K562 (cell line): ENCODE data around the gene TBC1D17. TPM values are rescaled to one million over a fixed set of nuclear protein-coding genes. Genes with fewer than 3 reads are reported as not detected.
A peak's percentile ranks its signal among the peaks of the same experiment; 100 is the strongest.

Experiments
- CBX1 ChIP-seq: sonication (generic); IDR thresholded peaks from 2 replicates; pipeline ENCODE4 v1.6.1; 2016; ENCODE audit warnings: antibody characterized with exemption, low read depth, mild to moderate bottlenecking
- ESRRB ChIP-seq: fragments of 250-450 bp; sonication (Bioruptor Pico); IDR thresholded peaks from 2 replicates; pipeline ENCODE4 v1.5.0; 2020; ENCODE audit warnings: mild to moderate bottlenecking, moderate library complexity, borderline replicate concordance
- GTF2F1 ChIP-seq: IDR thresholded peaks from 2 replicates; pipeline ENCODE4 v1.6.1; 2011; ENCODE audit warnings: low read depth, low read length, improper control_type of control experiment
- HMG20A ChIP-seq: fragments of 450-650 bp; formaldehyde crosslinking; conservative IDR thresholded peaks from 2 replicates; pipeline ENCODE4 v1.4.0; 2020; ENCODE audit warnings: mild to moderate bottlenecking, mixed read lengths
- MAZ ChIP-seq, 2 experiments: fragments of 450-650 bp in 1 of 2; sonication (generic) in 1 of 2; formaldehyde crosslinking; IDR thresholded peaks in 1 of 2; conservative IDR thresholded peaks in 1 of 2; 2 replicates each; pipeline versions ENCODE4 v1.4.0 to v1.5.0; 2020; ENCODE audit warnings: mild to moderate bottlenecking in 1 of 2, missing genetic modification reagents in 1 of 2
- MCM5 ChIP-seq: fragments of 450-650 bp; IDR thresholded peaks from 2 replicates; pipeline ENCODE4 v1.6.1; 2016; ENCODE audit warnings: low read depth
- NFIC ChIP-seq: fragments of 450-650 bp; IDR thresholded peaks from 2 replicates; pipeline ENCODE4 v1.6.1; 2017; ENCODE audit warnings: mild to moderate bottlenecking, inconsistent platforms
- PRMT5 ChIP-seq: sonication (generic); formaldehyde crosslinking; IDR thresholded peaks from 2 replicates; pipeline ENCODE4 v1.5.0; 2020; ENCODE audit warnings: missing genetic modification reagents
- ZC3H11A ChIP-seq: IDR thresholded peaks from 2 replicates; pipeline ENCODE4 v1.6.1; 2012; ENCODE audit warnings: low read depth, low read length, improper control_type of control experiment
- ZC3H4 ChIP-seq: sonication (generic); formaldehyde crosslinking; IDR thresholded peaks from 2 replicates; pipeline ENCODE4 v1.9.0; 2021; ENCODE audit warnings: missing genetic modification reagents, borderline replicate concordance
- ZNF263 ChIP-seq: sonication (generic); formaldehyde crosslinking; IDR thresholded peaks from 2 replicates; pipeline ENCODE4 v1.8.0; 2022; ENCODE audit warnings: mild to moderate bottlenecking, missing genetic modification reagents, borderline replicate concordance
- ZNF408 ChIP-seq: fragments of 250-450 bp; sonication (Bioruptor Pico); IDR thresholded peaks from 2 replicates; pipeline ENCODE4 v1.4.0; 2020; ENCODE audit warnings: low read depth, mild to moderate bottlenecking, moderate library complexity
- ZNF41 ChIP-seq: fragments of 250-450 bp; sonication (Bioruptor Pico); conservative IDR thresholded peaks from 2 replicates; pipeline ENCODE4 v1.4.0; 2020; ENCODE audit warnings: mild to moderate bottlenecking
- ZNF507 ChIP-seq: conservative IDR thresholded peaks from 2 replicates; pipeline ENCODE4 v1.6.1; 2017; ENCODE audit warnings: missing genetic modification characterization, missing compliant biosample characterization
- ZNF551 ChIP-seq: fragments of 250-450 bp; sonication (Bioruptor Pico); IDR thresholded peaks from 2 replicates; pipeline ENCODE4 v1.5.0; 2021; ENCODE audit warnings: mild to moderate bottlenecking, moderate library complexity
- ZSCAN32 ChIP-seq: fragments of 450-650 bp; formaldehyde crosslinking; IDR thresholded peaks from 2 replicates; pipeline ENCODE4 v1.4.0; 2020; ENCODE audit warnings: mild to moderate bottlenecking, moderate library complexity
- polyA plus RNA-seq, 8 experiments: library from polyadenylated mRNA; depleted of rRNA in 4 of 8; stranded (reverse) in 5 of 8; unstranded in 3 of 8; fragments of >200 nt; fragmentation: Nextera tagmentation in 2 of 8; fragmentation: Illumina TruSeq in 1 of 8; extraction: Ambion mirVana in 2 of 8; extraction: Trizol in 1 of 8; gene quantifications; 2 replicates each; pipeline versions ENCODE4 v1.2.1 to v1.2.3, GENCODE V29; 2011 to 2014; ENCODE audit warnings: inconsistent platforms in 1 of 8, missing spikeins in 1 of 8
- total RNA-seq, 7 experiments: library from RNA; depleted of rRNA in 6 of 7; stranded (reverse); fragments of >200 nt in 6 of 7; fragmentation: Illumina TruSeq in 2 of 7; extraction: Trizol in 2 of 7; gene quantifications; 2 replicates each; pipeline versions ENCODE4 v1.2.1 to v1.2.3, GENCODE V29; 2011 to 2021; ENCODE audit warnings: low replicate concordance in 1 of 7
- TF ChIP-seq, protein P1 (sequence below): sonication (generic); formaldehyde crosslinking; IDR thresholded peaks from 2 replicates; pipeline ENCODE4 v1.8.0; 2022; ENCODE audit warnings: mild to moderate bottlenecking, missing genetic modification reagents
- TF ChIP-seq, protein P2 (sequence below): fragments of 250-450 bp; sonication (Bioruptor Pico); IDR thresholded peaks from 2 replicates; pipeline ENCODE4 v1.5.0; 2021
- TF ChIP-seq, protein P3 (sequence below), 2 experiments: fragments of 200-800 bp in 1 of 2; sonication (Bioruptor generic) in 1 of 2; sonication (generic) in 1 of 2; formaldehyde crosslinking in 1 of 2; IDR thresholded peaks in 1 of 2; conservative IDR thresholded peaks in 1 of 2; 2 replicates each; pipeline versions ENCODE4 v1.5.0 to v1.6.1; 2016 to 2020; ENCODE audit warnings: missing compliant biosample characterization in 1 of 2, missing genetic modification characterization in 1 of 2, missing genetic modification reagents in 1 of 2

The TBC1D17 gene
- total and polyA plus RNA-seq, 9 of the 15 experiments (the other 6 are each of a cell fraction or from before 2014, with no cell fraction given) = 0.42 to 16.0 (median 3.8) TPM

DNA sequence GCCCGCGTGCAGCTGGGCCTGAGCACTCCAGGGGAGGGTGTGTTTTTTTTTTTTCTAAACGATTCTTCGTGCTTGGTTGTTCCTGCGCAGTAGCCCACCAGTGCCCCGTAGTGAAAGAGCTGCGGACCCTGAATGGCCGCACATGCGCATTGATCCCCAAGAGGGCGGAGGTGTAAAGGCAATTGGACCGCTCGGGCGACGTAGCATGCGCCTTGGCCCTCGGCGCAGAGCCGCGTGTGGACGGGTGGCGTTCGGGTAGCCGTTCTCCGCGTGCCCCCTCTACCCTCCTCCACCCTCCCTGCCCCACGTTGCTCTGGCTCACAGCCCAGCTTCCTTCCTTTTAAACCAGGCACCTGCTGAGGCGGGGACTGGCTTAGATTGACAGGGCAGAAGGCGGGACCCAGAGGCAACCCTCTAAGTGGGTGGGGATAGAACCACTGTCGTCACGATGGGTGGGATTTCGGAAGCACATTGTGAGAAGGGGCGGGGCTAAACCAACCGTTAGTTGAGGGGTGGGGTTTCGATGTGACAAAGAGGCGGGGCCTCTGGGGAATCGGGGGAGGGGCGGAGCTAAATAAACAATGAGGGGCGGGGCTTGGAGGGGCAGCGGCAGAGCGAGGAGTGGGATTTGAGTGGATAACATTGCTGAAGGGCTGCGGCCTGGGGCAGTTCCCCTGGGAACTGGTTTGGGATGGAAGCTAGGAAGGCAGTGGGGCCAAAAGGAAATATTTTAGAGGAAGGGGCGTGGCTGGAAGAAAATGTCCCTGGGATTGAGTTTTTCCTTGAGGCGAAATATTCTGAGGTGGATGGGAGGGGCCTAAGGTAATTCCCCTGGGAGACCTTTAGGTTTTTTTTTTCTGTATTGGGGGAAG is 52.3 kb downstream of the TBC1D17 start (continued):
- TF ChIP-seq, protein P1, sequence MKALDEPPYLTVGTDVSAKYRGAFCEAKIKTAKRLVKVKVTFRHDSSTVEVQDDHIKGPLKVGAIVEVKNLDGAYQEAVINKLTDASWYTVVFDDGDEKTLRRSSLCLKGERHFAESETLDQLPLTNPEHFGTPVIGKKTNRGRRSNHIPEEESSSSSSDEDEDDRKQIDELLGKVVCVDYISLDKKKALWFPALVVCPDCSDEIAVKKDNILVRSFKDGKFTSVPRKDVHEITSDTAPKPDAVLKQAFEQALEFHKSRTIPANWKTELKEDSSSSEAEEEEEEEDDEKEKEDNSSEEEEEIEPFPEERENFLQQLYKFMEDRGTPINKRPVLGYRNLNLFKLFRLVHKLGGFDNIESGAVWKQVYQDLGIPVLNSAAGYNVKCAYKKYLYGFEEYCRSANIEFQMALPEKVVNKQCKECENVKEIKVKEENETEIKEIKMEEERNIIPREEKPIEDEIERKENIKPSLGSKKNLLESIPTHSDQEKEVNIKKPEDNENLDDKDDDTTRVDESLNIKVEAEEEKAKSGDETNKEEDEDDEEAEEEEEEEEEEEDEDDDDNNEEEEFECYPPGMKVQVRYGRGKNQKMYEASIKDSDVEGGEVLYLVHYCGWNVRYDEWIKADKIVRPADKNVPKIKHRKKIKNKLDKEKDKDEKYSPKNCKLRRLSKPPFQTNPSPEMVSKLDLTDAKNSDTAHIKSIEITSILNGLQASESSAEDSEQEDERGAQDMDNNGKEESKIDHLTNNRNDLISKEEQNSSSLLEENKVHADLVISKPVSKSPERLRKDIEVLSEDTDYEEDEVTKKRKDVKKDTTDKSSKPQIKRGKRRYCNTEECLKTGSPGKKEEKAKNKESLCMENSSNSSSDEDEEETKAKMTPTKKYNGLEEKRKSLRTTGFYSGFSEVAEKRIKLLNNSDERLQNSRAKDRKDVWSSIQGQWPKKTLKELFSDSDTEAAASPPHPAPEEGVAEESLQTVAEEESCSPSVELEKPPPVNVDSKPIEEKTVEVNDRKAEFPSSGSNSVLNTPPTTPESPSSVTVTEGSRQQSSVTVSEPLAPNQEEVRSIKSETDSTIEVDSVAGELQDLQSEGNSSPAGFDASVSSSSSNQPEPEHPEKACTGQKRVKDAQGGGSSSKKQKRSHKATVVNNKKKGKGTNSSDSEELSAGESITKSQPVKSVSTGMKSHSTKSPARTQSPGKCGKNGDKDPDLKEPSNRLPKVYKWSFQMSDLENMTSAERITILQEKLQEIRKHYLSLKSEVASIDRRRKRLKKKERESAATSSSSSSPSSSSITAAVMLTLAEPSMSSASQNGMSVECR (CRISPR knock-in tag) = peak; percentile 67; the same call in 1 of the 2 replicates
- no peak for TF ChIP-seq ESRRB
- TF ChIP-seq ZC3H4 = no peak
- peak; percentile 22; the same call in 1 of the 2 replicates for TF ChIP-seq CBX1
- TF ChIP-seq ZNF263 (CRISPR knock-in tag) = no peak
- TF ChIP-seq NFIC = peak; percentile 93
- 0 out of 2 replicates have a peak, but pooled peaks have one; percentile 43 for TF ChIP-seq ZSCAN32 (CRISPR knock-in tag)
- TF ChIP-seq MAZ (CRISPR knock-in tag; conservative IDR thresholded peaks at IDR 0.05 in 1 of 2, IDR thresholded peaks at IDR 0.05 in 1 of 2) = peak in 1 of 2 experiments; percentile 45; a peak in 2 of 4 replicates
- peak; percentile 77; the same call in 1 of the 2 replicates for TF ChIP-seq GTF2F1
- 0 out of 2 replicates have a peak, but pooled peaks have one; percentile 15 for TF ChIP-seq ZNF41 (CRISPR knock-in tag)
- no peak for TF ChIP-seq PRMT5
- no peak for TF ChIP-seq ZNF551 (CRISPR knock-in tag)
- TF ChIP-seq, protein P2, sequence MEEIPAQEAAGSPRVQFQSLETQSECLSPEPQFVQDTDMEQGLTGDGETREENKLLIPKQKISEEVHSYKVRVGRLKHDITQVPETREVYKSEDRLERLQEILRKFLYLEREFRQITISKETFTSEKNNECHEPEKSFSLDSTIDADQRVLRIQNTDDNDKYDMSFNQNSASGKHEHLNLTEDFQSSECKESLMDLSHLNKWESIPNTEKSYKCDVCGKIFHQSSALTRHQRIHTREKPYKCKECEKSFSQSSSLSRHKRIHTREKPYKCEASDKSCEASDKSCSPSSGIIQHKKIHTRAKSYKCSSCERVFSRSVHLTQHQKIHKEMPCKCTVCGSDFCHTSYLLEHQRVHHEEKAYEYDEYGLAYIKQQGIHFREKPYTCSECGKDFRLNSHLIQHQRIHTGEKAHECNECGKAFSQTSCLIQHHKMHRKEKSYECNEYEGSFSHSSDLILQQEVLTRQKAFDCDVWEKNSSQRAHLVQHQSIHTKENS (CRISPR knock-in tag) = no peak
- TF ChIP-seq, protein P3, sequence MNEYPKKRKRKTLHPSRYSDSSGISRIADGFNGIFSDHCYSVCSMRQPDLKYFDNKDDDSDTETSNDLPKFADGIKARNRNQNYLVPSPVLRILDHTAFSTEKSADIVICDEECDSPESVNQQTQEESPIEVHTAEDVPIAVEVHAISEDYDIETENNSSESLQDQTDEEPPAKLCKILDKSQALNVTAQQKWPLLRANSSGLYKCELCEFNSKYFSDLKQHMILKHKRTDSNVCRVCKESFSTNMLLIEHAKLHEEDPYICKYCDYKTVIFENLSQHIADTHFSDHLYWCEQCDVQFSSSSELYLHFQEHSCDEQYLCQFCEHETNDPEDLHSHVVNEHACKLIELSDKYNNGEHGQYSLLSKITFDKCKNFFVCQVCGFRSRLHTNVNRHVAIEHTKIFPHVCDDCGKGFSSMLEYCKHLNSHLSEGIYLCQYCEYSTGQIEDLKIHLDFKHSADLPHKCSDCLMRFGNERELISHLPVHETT (CRISPR knock-in tag; conservative IDR thresholded peaks at IDR 0.05 in 1 of 2, IDR thresholded peaks at IDR 0.05 in 1 of 2) = peak in 1 of 2 experiments; percentile 10; a peak in 1 of 4 replicates
- no peak for TF ChIP-seq ZNF408 (CRISPR knock-in tag)
- no peak for TF ChIP-seq ZC3H11A
- no peak for TF ChIP-seq HMG20A
- TF ChIP-seq MCM5 = no peak
- TF ChIP-seq ZNF507 (tag) = no peak
